GM19455 (cell line): Measurements from ENCODE around the gene CNKSR2.

ENCODE experiments used
- ATAC-seq: cut with Tn5 transposase; IDR thresholded peaks from one replicate; pipeline ENCODE4 v1.9.1; 2021; ENCODE audit not compliant: unreplicated experiment

CNKSR2 gene

GRCh38 chrX:21590012-21590776 is 216.0 kb downstream of the CNKSR2 start:
- no peak for ATAC-seq

GRCh38 chrX:21606002-21606401 is 231.8 kb downstream of the CNKSR2 start:
- ATAC-seq, result no peak

GRCh38 chrX:21610168-21610567 is 235.9 kb downstream of the CNKSR2 start:
- ATAC-seq, result no peak

- no peak for ATAC-seq
Measured at GRCh38 chrX:21612154-21612553, 237.9 kb downstream of the CNKSR2 start.

- ATAC-seq, result no peak
Measured at GRCh38 chrX:21616386-21616785, 242.2 kb downstream of the CNKSR2 start.

GRCh38 chrX:21620234-21620633 is 246.0 kb downstream of the CNKSR2 start:
- ATAC-seq, result no peak

- ATAC-seq, result no peak
Measured at GRCh38 chrX:21623778-21624501, 249.7 kb downstream of the CNKSR2 start.

- no peak for ATAC-seq
Measured at GRCh38 chrX:21632027-21632426, 257.8 kb downstream of the CNKSR2 start.

GRCh38 chrX:21638311-21638710 is 264.1 kb downstream of the CNKSR2 start:
- no peak for ATAC-seq

GRCh38 chrX:21639775-21640174 is 265.6 kb downstream of the CNKSR2 start:
- no peak for ATAC-seq

GRCh38 chrX:21645431-21645830 is 271.2 kb downstream of the CNKSR2 start:
- no peak for ATAC-seq

GRCh38 chrX:21645886-21646285 is 271.7 kb downstream of the CNKSR2 start:
- ATAC-seq, result no peak

GRCh38 chrX:21655901-21656586 is 281.8 kb downstream of the CNKSR2 start:
- no peak for ATAC-seq

GRCh38 chrX:21656587-21657317 is 282.5 kb downstream of the CNKSR2 start:
- ATAC-seq, result no peak

GRCh38 chrX:21657318-21658151 is 283.3 kb downstream of the CNKSR2 start:
- ATAC-seq, result no peak

- no peak for ATAC-seq
Measured at GRCh38 chrX:21658152-21658737, 284.0 kb downstream of the CNKSR2 start, which contains the start of gene KLHL34. Gene KLHL34 (minus strand): TSS chrX:21658330. CDS start chrX:21657788, 542 bp downstream.

- no peak for ATAC-seq
Measured at GRCh38 chrX:21658746-21659145, 284.5 kb downstream of the CNKSR2 start.

- ATAC-seq, result no peak
Measured at GRCh38 chrX:21659320-21659719, 285.1 kb downstream of the CNKSR2 start.

- no peak for ATAC-seq
Measured at GRCh38 chrX:21660156-21660555, 285.9 kb downstream of the CNKSR2 start.

- no peak for ATAC-seq
Measured at GRCh38 chrX:21661316-21661715, 287.1 kb downstream of the CNKSR2 start.
